Tibial nerve (tissue), 4 donors: ENCODE data around the gene SLC16A10.

ENCODE experiments used
- CTCF ChIP-seq, 5 experiments: fragments of 200-600 bp in 3 of 5; fragments of 450-650 bp in 2 of 5; sonication (generic) in 3 of 5; IDR thresholded peaks; one replicate each; pipeline ENCODE4 v1.5.1; 2016 to 2019; ENCODE audit warnings: antibody characterized with exemption in 5 of 5, mild to moderate bottlenecking in 3 of 5, moderate library complexity in 2 of 5
- EP300 ChIP-seq, 2 donors: sonication (generic); formaldehyde crosslinking; IDR thresholded peaks; one replicate each; pipeline ENCODE4 v1.6.1; 2017; ENCODE audit warnings: antibody characterized with exemption in 2 of 2, mild to moderate bottlenecking in 1 of 2
- POLR2A ChIP-seq, 2 donors: fragments of 450-650 bp; IDR thresholded peaks; one replicate each; pipeline ENCODE4 v1.6.1; 2017; ENCODE audit warnings: antibody characterized with exemption in 2 of 2, mild to moderate bottlenecking in 2 of 2, moderate library complexity in 2 of 2

- no peak for TF ChIP-seq CTCF (IDR thresholded peaks at IDR 0.05)
- TF ChIP-seq POLR2A (IDR thresholded peaks at IDR 0.05) = no peak
- no peak for TF ChIP-seq EP300 (IDR thresholded peaks at IDR 0.05)
These were observed 143.2 kb downstream of the SLC16A10 start for GRCh38 chr6:111230351-111231089.
